Sciatic nerve (tissue), 2 donors: Measurements from ENCODE around the gene MACROD2. TPM values are rescaled to one million over a fixed set of nuclear protein-coding genes. Genes with fewer than 3 reads are reported as not detected.
"Not testable (repeated sequence)": the region's sequence is repeated elsewhere in the genome, so short reads cannot be mapped to it uniquely, and the experiment has no call there.

ENCODE experiments used
- ATAC-seq: fragments of 200-7000 bp; cut with Tn5 transposase; one replicate; pipeline ENCODE4 v1.9.1; 2020; ENCODE audit warnings: mild to moderate bottlenecking, moderate library complexity
- DNase-seq: peaks from one replicate; pipeline ENCODE4 v3.0.0-alpha.2; 2020; ENCODE audit warnings: low spot score
- intact Hi-C: fragments of 100-400 bp; cut with DNase I; formaldehyde crosslinking; loops from one replicate; pipeline ENCODE4 v1.14.2; 2022
- total RNA-seq: library from RNA; stranded (reverse); fragmentation: NEBNext Ultra II Directional; extraction: Animal tissue kit (Norgen Biotek cat#: 25700); gene quantifications from one replicate; pipeline ENCODE4 v1.2.1, GENCODE V29; 2021
- donor health status: DM: no; HTN: no; CAD: no.
- donor health status: DM: no; HTN: no; CAD: no.

MACROD2 gene
- total RNA-seq, 1 donor from 2014 or later = 13.8 TPM

- ATAC-seq = peak; percentile 23
- intact Hi-C loops = no loop called here
- DNase-seq = no peak
Measured at GRCh38 chr20:14989535-14990290, 994.4 kb downstream of the MACROD2 start.

GRCh38 chr20:14991023-14991422 is 995.7 kb downstream of the MACROD2 start:
- intact Hi-C loops = no loop called here
- DNase-seq = no peak
- no peak for ATAC-seq

GRCh38 chr20:14992153-14992552 is 996.8 kb downstream of the MACROD2 start:
- ATAC-seq (no peak), DNase-seq (no peak)
- intact Hi-C loops = no loop called here

GRCh38 chr20:14992961-14993360 is 997.6 kb downstream of the MACROD2 start:
- no peak for DNase-seq
- no peak for ATAC-seq
- intact Hi-C loops = no loop called here

- ATAC-seq (no peak), DNase-seq (no peak)
- intact Hi-C loops = no loop called here
Measured at GRCh38 chr20:14996883-14997672, 1001.8 kb downstream of the MACROD2 start.

GRCh38 chr20:14997791-14998190 is 1002.5 kb downstream of the MACROD2 start:
- DNase-seq (no peak), ATAC-seq (no peak)
- intact Hi-C loops = no loop called here

GRCh38 chr20:15005300-15005986 is 1010.1 kb downstream of the MACROD2 start:
- intact Hi-C loops = no loop called here
- ATAC-seq = no peak
- no peak for DNase-seq

GRCh38 chr20:15011631-15012030 is 1016.3 kb downstream of the MACROD2 start:
- DNase-seq (no peak), ATAC-seq (no peak)
- intact Hi-C loops = no loop called here

GRCh38 chr20:15012566-15012965 is 1017.2 kb downstream of the MACROD2 start:
- DNase-seq = no peak
- no peak for ATAC-seq
- intact Hi-C loops = no loop called here

- DNase-seq, ATAC-seq, intact Hi-C loops: not testable (repeated sequence)
Measured at GRCh38 chr20:15016875-15017274, 1021.6 kb downstream of the MACROD2 start.

GRCh38 chr20:15018966-15019365 is 1023.6 kb downstream of the MACROD2 start:
- DNase-seq (no peak), ATAC-seq (no peak)
- intact Hi-C loops = no loop called here

- intact Hi-C loops = no loop called here
- no peak for ATAC-seq
- no peak for DNase-seq
Measured at GRCh38 chr20:15020845-15021244, 1025.5 kb downstream of the MACROD2 start.

GRCh38 chr20:15022921-15023320 is 1027.6 kb downstream of the MACROD2 start:
- no peak for ATAC-seq
- intact Hi-C loops = no loop called here
- DNase-seq = no peak

- ATAC-seq (no peak), DNase-seq (no peak)
- intact Hi-C loops = no loop called here
Measured at GRCh38 chr20:15026759-15027158, 1031.4 kb downstream of the MACROD2 start.

- DNase-seq = no peak
- intact Hi-C loops = no loop called here
- ATAC-seq = no peak
Measured at GRCh38 chr20:15030826-15031225, 1035.5 kb downstream of the MACROD2 start.

GRCh38 chr20:15031546-15032351 is 1036.4 kb downstream of the MACROD2 start:
- DNase-seq (no peak), ATAC-seq (no peak)
- intact Hi-C loops = no loop called here

- no peak for DNase-seq
- intact Hi-C loops = no loop called here
- ATAC-seq = no peak
Measured at GRCh38 chr20:15032352-15032622, 1037.0 kb downstream of the MACROD2 start.

GRCh38 chr20:15033269-15033668 is 1038.0 kb downstream of the MACROD2 start:
- intact Hi-C loops = no loop called here
- DNase-seq = no peak
- no peak for ATAC-seq

- ATAC-seq = no peak
- intact Hi-C loops = no loop called here
Measured at GRCh38 chr20:15033891-15034290, 1038.6 kb downstream of the MACROD2 start.

More at GRCh38 chr20:15033891-15034290, 1038.6 kb downstream of the MACROD2 start:
- no peak for DNase-seq
